Parathyroid adenoma (tissue), 2 donors: ENCODE measurements around the gene MAS1.
A peak's percentile ranks its signal among the peaks of the same experiment; 100 is the strongest.

Experiments
- H2AFZ ChIP-seq: fragments of 300-600 bp; sonication (generic); one replicate; pipeline ENCODE4 v1.7.0; 2017; ENCODE audit warnings: antibody characterized with exemption, mild to moderate bottlenecking
- H3K27ac ChIP-seq: fragments of 300-600 bp; sonication (generic); one replicate; pipeline ENCODE4 v1.7.0; 2017
- H3K27me3 ChIP-seq: fragments of 300-600 bp; sonication (generic); one replicate; pipeline ENCODE4 v1.7.0; 2017; ENCODE audit warnings: low read length; ENCODE audit not compliant: control insufficient read depth, insufficient read depth
- H3K36me3 ChIP-seq: fragments of 300-600 bp; sonication (generic); one replicate; pipeline ENCODE4 v1.7.0; 2017; ENCODE audit warnings: low read length; ENCODE audit not compliant: control insufficient read depth, insufficient read depth
- H3K4me1 ChIP-seq: fragments of 300-600 bp; sonication (generic); one replicate; pipeline ENCODE4 v1.7.0; 2017; ENCODE audit warnings: control low read depth
- H3K4me2 ChIP-seq: fragments of 300-600 bp; sonication (generic); one replicate; pipeline ENCODE4 v1.7.0; 2017; ENCODE audit warnings: low read length
- H3K4me3 ChIP-seq: fragments of 300-600 bp; sonication (generic); one replicate; pipeline ENCODE4 v1.7.0; 2017; ENCODE audit warnings: low read depth, low read length
- H3K79me2 ChIP-seq: fragments of 300-600 bp; sonication (generic); one replicate; pipeline ENCODE4 v1.7.0; 2017; ENCODE audit warnings: control low read depth
- H3K9ac ChIP-seq: fragments of 300-600 bp; sonication (generic); one replicate; pipeline ENCODE4 v1.7.0; 2017; ENCODE audit warnings: mild to moderate bottlenecking
- H3K9me3 ChIP-seq: fragments of 300-600 bp; sonication (generic); one replicate; pipeline ENCODE4 v1.7.0; 2017; ENCODE audit warnings: low read length; ENCODE audit not compliant: control insufficient read depth
- TF ChIP-seq, protein P1 (sequence below): fragments of 300-600 bp; sonication (generic); IDR thresholded peaks from one replicate; pipeline ENCODE4 v1.7.0; 2017; ENCODE audit warnings: antibody characterized with exemption, mild to moderate bottlenecking
- donor health status: primary hyperparathyroidism.

Gene MAS1

DNA sequence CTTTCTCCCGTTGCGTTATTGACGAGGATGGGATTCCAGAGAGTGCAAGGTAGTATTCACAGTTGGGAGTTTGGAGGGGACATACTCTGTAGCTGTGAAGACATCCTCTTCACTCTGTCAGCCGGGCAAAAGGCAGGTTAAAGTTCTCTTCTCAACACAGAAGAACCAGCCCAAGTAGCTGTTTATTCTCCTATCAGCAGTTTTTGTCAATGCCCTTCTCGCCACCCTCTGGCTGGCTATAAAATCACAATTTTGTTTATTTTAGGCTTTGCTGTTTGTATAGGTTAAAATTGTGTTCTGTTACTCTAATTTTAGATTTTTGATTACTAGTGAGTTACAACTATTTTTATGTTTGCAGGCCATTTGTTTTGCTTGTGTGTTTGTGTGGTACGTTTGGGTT lies 37.9 kb upstream of the MAS1 start:
- no peak overlapping the region for H3K4me2 ChIP-seq
- no peaks in the 10 kb centered on the region for H3K4me1 ChIP-seq
- no peak overlapping the region for H3K27ac ChIP-seq
- no peaks in the 10 kb centered on the region for H3K79me2 ChIP-seq
- no peak overlapping the region for H3K9ac ChIP-seq
- H3K9me3 ChIP-seq, result no peaks in the 10 kb centered on the region
- H3K27me3 ChIP-seq, result no peaks in the 10 kb centered on the region
- no peak overlapping the region for H3K4me3 ChIP-seq
- peak overlapping the region; percentile 61 for H2AFZ ChIP-seq
- H3K36me3 ChIP-seq, result no peaks in the 10 kb centered on the region
- TF ChIP-seq, protein P1, sequence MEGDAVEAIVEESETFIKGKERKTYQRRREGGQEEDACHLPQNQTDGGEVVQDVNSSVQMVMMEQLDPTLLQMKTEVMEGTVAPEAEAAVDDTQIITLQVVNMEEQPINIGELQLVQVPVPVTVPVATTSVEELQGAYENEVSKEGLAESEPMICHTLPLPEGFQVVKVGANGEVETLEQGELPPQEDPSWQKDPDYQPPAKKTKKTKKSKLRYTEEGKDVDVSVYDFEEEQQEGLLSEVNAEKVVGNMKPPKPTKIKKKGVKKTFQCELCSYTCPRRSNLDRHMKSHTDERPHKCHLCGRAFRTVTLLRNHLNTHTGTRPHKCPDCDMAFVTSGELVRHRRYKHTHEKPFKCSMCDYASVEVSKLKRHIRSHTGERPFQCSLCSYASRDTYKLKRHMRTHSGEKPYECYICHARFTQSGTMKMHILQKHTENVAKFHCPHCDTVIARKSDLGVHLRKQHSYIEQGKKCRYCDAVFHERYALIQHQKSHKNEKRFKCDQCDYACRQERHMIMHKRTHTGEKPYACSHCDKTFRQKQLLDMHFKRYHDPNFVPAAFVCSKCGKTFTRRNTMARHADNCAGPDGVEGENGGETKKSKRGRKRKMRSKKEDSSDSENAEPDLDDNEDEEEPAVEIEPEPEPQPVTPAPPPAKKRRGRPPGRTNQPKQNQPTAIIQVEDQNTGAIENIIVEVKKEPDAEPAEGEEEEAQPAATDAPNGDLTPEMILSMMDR, result peak; percentile 20

DNA sequence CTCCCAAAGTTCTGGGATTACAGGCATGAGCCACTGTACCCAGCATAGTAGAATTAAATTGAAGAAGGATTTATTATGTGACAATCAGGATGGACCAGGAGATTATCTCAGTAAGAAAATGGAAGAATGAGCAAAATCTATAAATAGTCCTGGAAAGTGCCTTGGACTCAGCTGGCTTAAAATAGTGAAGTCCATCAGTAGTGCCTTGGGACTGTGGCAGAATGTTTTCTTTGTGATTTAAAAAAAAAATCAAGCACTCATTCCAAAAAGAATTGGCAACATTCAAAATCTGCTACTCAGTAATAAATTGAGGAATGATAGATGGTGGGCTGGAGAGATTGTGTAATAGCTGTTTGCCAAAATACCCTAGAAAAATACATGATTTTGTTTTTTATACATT lies 37.0 kb upstream of the MAS1 start:
- Histone ChIP-seq H3K4me3 (no peak overlapping the region), H3K4me1 (no peaks in the 10 kb centered on the region), H3K27ac (no peak overlapping the region), H3K79me2 (no peaks in the 10 kb centered on the region), H2AFZ (no peak overlapping the region), H3K27me3 (no peaks in the 10 kb centered on the region), H3K36me3 (no peaks in the 10 kb centered on the region), H3K9me3 (no peaks in the 10 kb centered on the region), H3K4me2 (no peak overlapping the region), H3K9ac (no peak overlapping the region)
- TF ChIP-seq, protein P1, result no peak

GRCh38 chr6:159854959-159855358 lies 35.8 kb upstream of the MAS1 start:
- no peaks in the 10 kb centered on the region for H3K79me2 ChIP-seq
- H3K36me3 ChIP-seq, result no peaks in the 10 kb centered on the region
- no peaks in the 10 kb centered on the region for H3K4me1 ChIP-seq
- H2AFZ ChIP-seq, result no peak overlapping the region
- H3K27ac ChIP-seq, result no peak overlapping the region
- H3K27me3 ChIP-seq, result no peaks in the 10 kb centered on the region
- H3K4me2 ChIP-seq, result no peak overlapping the region
- H3K9ac ChIP-seq, result no peak overlapping the region
- H3K4me3 ChIP-seq, result no peak overlapping the region
- TF ChIP-seq, protein P1, result no peak
- no peaks in the 10 kb centered on the region for H3K9me3 ChIP-seq

- no peaks in the 10 kb centered on the region for H3K79me2 ChIP-seq
- no peak overlapping the region for H3K9ac ChIP-seq
- H3K4me2 ChIP-seq, result no peak overlapping the region
- no peaks in the 10 kb centered on the region for H3K9me3 ChIP-seq
- no peak overlapping the region for H3K4me3 ChIP-seq
- H3K4me1 ChIP-seq, result no peaks in the 10 kb centered on the region
- no peak overlapping the region for H2AFZ ChIP-seq
- no peaks in the 10 kb centered on the region for H3K27me3 ChIP-seq
- H3K27ac ChIP-seq, result no peak overlapping the region
- TF ChIP-seq, protein P1, result no peak
- H3K36me3 ChIP-seq, result no peaks in the 10 kb centered on the region
Observed at GRCh38 chr6:159858259-159858658, 32.5 kb upstream of the MAS1 start.

GRCh38 chr6:159860482-159860881 lies 30.3 kb upstream of the MAS1 start:
- Histone ChIP-seq H3K36me3 (no peaks in the 10 kb centered on the region), H3K27ac (no peak overlapping the region), H3K4me3 (no peak overlapping the region), H3K79me2 (no peaks in the 10 kb centered on the region), H3K4me1 (no peaks in the 10 kb centered on the region), H3K9ac (no peak overlapping the region), H3K4me2 (no peak overlapping the region), H3K27me3 (no peaks in the 10 kb centered on the region), H2AFZ (no peak overlapping the region), H3K9me3 (no peaks in the 10 kb centered on the region)
- TF ChIP-seq, protein P1, result no peak
